HUES6 (cell line): ENCODE measurements around the gene PELI2.

Experiments
- H3K27ac ChIP-seq: 2 replicates; pipeline ENCODE4 v1.7.0; 2013; ENCODE audit warnings: low read depth, mild to moderate bottlenecking, low read length, inconsistent platforms
- H3K27me3 ChIP-seq: 2 replicates; pipeline ENCODE4 v1.6.1; 2013; ENCODE audit warnings: low read length; ENCODE audit not compliant: control insufficient read depth, insufficient read depth
- H3K36me3 ChIP-seq: 2 replicates; pipeline ENCODE4 v1.6.1; 2013; ENCODE audit warnings: low read length; ENCODE audit not compliant: control insufficient read depth, insufficient read depth
- H3K4me1 ChIP-seq: 2 replicates; pipeline ENCODE4 v1.6.1; 2013; ENCODE audit warnings: low read length; ENCODE audit not compliant: control insufficient read depth, insufficient read depth
- H3K4me3 ChIP-seq: 2 replicates; pipeline ENCODE4 v1.5.1; 2013; ENCODE audit warnings: low read depth, low read length
- H3K9ac ChIP-seq: one replicate; pipeline ENCODE4 v1.6.1; 2013; ENCODE audit warnings: mild to moderate bottlenecking, low read length
- H3K9me3 ChIP-seq: 2 replicates; pipeline ENCODE4 v1.6.1; 2013; ENCODE audit warnings: low read depth, low read length; ENCODE audit not compliant: control insufficient read depth, insufficient read depth

The PELI2 gene

DNA sequence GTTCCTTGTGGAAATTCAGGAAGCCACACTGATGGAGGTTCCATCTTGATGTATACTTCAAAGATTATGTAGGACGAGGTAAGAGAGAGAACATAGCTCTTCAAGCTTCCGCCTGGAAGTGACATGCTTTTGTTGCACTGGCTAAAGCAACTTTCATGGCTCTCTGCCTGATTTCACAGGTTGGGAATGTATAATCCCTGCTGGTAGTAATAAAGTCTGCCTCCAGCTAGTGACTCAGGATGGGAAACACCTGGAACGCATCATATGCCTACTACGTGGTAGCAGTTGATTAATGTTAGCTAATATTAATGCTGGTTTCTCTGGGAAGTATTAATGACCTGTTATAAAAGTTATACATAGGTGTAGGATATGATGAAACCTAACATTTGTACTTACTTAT is 71.1 kb downstream of the PELI2 start:
- H3K36me3 ChIP-seq: no peaks in the 10 kb centered on the region
- 0 out of 2 replicates have a peak, but pooled peaks cover 4% of the 10 kb centered on the region for H3K4me1 ChIP-seq
- H3K27me3 ChIP-seq: no peaks in the 10 kb centered on the region
- no peak overlapping the region for H3K9ac ChIP-seq
- H3K4me3 ChIP-seq: no peak overlapping the region
- no peak overlapping the region for H3K27ac ChIP-seq
- no peaks in the 10 kb centered on the region for H3K9me3 ChIP-seq

DNA sequence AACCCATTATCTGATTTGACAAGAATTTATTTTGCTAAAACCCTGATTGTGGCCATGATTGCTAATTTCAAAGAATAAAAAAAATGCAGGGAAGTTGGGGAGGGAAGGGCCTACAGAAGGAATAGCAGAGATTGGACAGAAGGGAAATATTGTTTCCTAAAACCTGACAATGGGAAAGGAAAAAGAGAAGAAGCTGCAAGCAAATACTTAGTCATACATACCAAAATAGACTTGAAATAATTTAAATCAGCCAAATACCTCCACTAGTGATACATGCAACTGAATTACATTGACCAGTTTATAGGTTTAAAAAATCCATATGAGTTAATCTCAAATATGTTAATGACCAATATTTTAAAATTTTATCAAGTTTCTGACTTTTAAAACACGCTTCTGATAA is 75.1 kb downstream of the PELI2 start:
- Histone ChIP-seq H3K27me3 (no peaks in the 10 kb centered on the region), H3K36me3 (no peaks in the 10 kb centered on the region), H3K4me3 (no peak overlapping the region), H3K27ac (no peak overlapping the region), H3K4me1 (peaks cover 8% of the 10 kb centered on the region; the same call in 1 of the 2 replicates), H3K9me3 (no peaks in the 10 kb centered on the region), H3K9ac (no peak overlapping the region)

GRCh38 chr14:56194042-56194441 is 75.8 kb downstream of the PELI2 start:
- Histone ChIP-seq H3K9me3 (no peaks in the 10 kb centered on the region), H3K4me3 (no peak overlapping the region), H3K4me1 (peaks cover 8% of the 10 kb centered on the region; the same call in 1 of the 2 replicates), H3K36me3 (no peaks in the 10 kb centered on the region), H3K9ac (no peak overlapping the region), H3K27ac (no peak overlapping the region), H3K27me3 (no peaks in the 10 kb centered on the region)

GRCh38 chr14:56195223-56195622 is 77.0 kb downstream of the PELI2 start:
- H3K9me3 ChIP-seq: no peaks in the 10 kb centered on the region
- peaks cover 10% of the 10 kb centered on the region; the same call in 1 of the 2 replicates for H3K4me1 ChIP-seq
- H3K36me3 ChIP-seq: no peaks in the 10 kb centered on the region
- H3K27me3 ChIP-seq: no peaks in the 10 kb centered on the region
- H3K27ac ChIP-seq: no peak overlapping the region
- H3K4me3 ChIP-seq: no peak overlapping the region
- no peak overlapping the region for H3K9ac ChIP-seq

- peaks cover 12% of the 10 kb centered on the region; the same call in 1 of the 2 replicates for H3K4me1 ChIP-seq
- H3K27ac ChIP-seq: no peak overlapping the region
- no peak overlapping the region for H3K9ac ChIP-seq
- H3K36me3 ChIP-seq: no peaks in the 10 kb centered on the region
- H3K9me3 ChIP-seq: no peaks in the 10 kb centered on the region
- H3K4me3 ChIP-seq: no peak overlapping the region
- H3K27me3 ChIP-seq: no peaks in the 10 kb centered on the region
Observed at GRCh38 chr14:56195704-56196103, 77.5 kb downstream of the PELI2 start.

- no peaks in the 10 kb centered on the region for H3K36me3 ChIP-seq
- H3K4me1 ChIP-seq: peaks cover 12% of the 10 kb centered on the region; the same call in 1 of the 2 replicates
- H3K9me3 ChIP-seq: no peaks in the 10 kb centered on the region
- no peaks in the 10 kb centered on the region for H3K27me3 ChIP-seq
- H3K9ac ChIP-seq: no peak overlapping the region
- H3K27ac ChIP-seq: no peak overlapping the region
- H3K4me3 ChIP-seq: no peak overlapping the region
Observed at GRCh38 chr14:56196274-56196673, 78.1 kb downstream of the PELI2 start.

DNA sequence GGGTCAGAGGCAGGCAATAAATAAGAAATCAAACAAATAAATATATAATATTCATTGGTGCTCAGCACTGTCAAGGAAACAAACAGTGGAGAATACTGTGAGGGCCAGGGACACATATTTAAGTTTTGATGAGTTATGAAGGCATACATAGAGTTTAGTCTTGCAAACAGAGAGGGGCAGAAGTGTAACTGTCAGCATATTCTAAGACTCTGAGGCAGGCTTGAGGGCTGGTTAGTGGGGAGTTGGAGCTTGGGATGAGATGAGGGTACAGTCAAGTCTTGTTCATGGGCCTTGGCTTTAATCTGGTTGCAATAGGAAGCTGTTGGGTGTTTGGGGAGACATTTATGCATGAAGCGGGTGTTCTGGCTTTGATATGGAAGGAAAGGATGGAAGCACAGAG is 78.9 kb downstream of the PELI2 start:
- Histone ChIP-seq H3K4me3 (no peak overlapping the region), H3K4me1 (peaks cover 12% of the 10 kb centered on the region; the same call in 1 of the 2 replicates), H3K9me3 (no peaks in the 10 kb centered on the region), H3K27ac (no peak overlapping the region), H3K9ac (no peak overlapping the region), H3K27me3 (no peaks in the 10 kb centered on the region), H3K36me3 (no peaks in the 10 kb centered on the region)

GRCh38 chr14:56198438-56198837 is 80.2 kb downstream of the PELI2 start:
- Histone ChIP-seq H3K4me1 (peaks cover 12% of the 10 kb centered on the region; the same call in 1 of the 2 replicates), H3K9ac (no peak overlapping the region), H3K36me3 (no peaks in the 10 kb centered on the region)

DNA sequence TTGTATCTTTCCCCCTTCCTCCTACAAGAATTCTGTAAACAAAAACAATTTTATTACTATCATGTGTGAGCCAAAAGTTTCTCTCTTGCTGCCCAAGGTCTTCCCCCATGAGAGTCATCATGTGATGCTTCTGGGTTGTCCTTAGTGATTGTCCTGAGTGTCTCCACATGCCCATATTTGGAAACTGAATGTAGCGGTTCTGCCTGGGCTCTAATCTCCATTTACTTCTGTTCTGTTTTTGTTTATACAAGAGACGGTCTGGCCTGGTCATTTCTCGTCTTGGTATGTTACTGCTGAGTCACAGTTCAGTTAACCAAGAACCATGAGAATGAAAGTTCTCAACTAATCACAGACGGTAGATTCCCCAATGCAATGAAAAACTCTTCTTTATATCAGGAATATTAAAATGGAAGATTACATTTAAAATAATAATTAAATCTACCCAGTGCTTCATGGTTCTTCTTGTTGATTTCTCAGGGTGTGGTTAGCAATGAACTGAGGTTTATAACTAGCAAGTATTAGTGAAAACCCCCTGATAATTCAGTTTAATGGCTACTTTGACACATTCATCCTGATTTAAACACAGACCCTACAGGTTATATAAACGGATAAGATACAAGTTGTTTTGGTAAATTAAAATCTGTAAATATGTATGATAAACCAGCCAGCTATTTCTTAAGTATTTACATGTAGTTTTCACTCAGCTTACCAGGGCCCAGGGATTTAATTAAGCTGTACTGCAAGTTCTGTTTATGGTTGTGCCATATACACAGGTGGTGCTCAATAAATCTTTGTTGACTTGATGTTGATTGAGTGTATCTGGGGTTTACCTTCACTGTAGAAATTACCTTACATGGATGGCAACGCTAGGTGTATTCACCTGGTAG is 81.1 kb downstream of the PELI2 start:
- Histone ChIP-seq H3K9ac (no peak overlapping the region), H3K4me3 (no peak overlapping the region), H3K36me3 (no peaks in the 10 kb centered on the region), H3K27ac (peak overlapping the region; percentile 19; the same call in 1 of the 2 replicates), H3K27me3 (no peaks in the 10 kb centered on the region), H3K4me1 (peaks cover 12% of the 10 kb centered on the region; the same call in 1 of the 2 replicates), H3K9me3 (no peaks in the 10 kb centered on the region)

More at GRCh38 chr14:56198438-56198837, 80.2 kb downstream of the PELI2 start:
- Histone ChIP-seq H3K4me3 (no peak overlapping the region), H3K9me3 (no peaks in the 10 kb centered on the region), H3K27ac (no peak overlapping the region), H3K27me3 (no peaks in the 10 kb centered on the region)

DNA sequence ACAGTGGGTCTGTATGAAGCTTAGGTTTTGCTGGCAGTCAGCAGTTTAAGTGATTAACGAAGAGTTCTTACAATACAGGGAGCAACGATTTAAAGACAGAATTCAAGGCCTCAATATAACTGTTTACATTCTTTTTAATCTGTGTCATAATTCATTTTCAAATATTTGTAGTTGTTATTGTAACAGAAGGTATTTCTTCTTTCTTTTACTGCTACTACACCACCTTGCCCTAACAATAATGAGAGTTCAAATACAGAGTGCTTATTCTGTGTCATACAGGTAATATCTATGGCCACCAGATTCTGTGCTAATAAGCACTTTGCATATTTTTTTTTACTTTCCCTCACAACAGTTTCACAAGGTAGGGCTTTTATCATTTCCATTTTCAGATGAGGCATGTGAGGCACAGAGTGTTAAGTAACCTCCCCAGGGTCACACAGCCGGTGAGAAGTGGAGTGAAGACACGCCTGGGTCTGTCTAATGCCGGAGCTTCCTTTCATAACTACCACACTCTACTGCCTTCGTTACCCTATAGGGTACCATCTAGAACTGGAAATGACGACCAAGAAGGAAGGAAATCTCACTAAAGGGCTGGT is 81.9 kb downstream of the PELI2 start:
- peaks cover 11% of the 10 kb centered on the region; the same call in 1 of the 2 replicates for H3K4me1 ChIP-seq
- no peaks in the 10 kb centered on the region for H3K36me3 ChIP-seq
- H3K27me3 ChIP-seq: no peaks in the 10 kb centered on the region
- H3K27ac ChIP-seq: no peak overlapping the region
- H3K4me3 ChIP-seq: no peak overlapping the region
- no peaks in the 10 kb centered on the region for H3K9me3 ChIP-seq
- H3K9ac ChIP-seq: no peak overlapping the region

DNA sequence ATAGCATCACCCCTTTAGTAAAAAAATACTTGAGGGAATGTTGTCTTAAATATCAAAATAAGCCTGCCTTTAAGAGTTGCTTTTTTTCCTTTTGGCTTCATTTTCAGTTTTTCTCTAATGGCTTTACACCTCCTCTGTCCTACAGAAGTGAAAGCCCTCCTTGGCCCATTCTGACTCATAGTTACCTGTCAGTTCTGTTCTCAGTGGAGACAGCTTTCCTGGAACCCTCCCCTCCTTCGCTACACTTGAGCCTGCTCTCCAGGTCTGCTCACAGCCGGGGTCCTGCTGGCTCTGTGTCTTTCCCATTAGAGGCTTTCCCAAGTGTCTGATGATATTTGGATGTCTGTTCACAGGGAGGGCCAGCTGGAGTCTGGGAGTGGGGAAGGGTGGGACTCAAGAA is 84.0 kb downstream of the PELI2 start:
- H3K27ac ChIP-seq: no peak overlapping the region
- no peak overlapping the region for H3K9ac ChIP-seq
- H3K9me3 ChIP-seq: no peaks in the 10 kb centered on the region
- no peak overlapping the region for H3K4me3 ChIP-seq
- H3K36me3 ChIP-seq: no peaks in the 10 kb centered on the region
- no peaks in the 10 kb centered on the region for H3K27me3 ChIP-seq
- H3K4me1 ChIP-seq: peaks cover 7% of the 10 kb centered on the region; the same call in 1 of the 2 replicates
